ENCODE measurements around the gene AKNAD1.

- no peak for TF ChIP-seq CTCF (conservative IDR thresholded peaks at IDR 0.05; ENCODE audit: low read depth, low read length)
- no peak for TF ChIP-seq EZH2phosphoT487 (IDR thresholded peaks at IDR 0.05; ENCODE audit: borderline replicate concordance, low read length)
- no peak for TF ChIP-seq EZH2 (IDR thresholded peaks at IDR 0.05; ENCODE audit: low read length, unreplicated experiment)
Observed at GRCh38 chr1:108881369-108881768, 24.5 kb upstream of the AKNAD1 start.

Measured in PC-3 (cell line).